ENCODE results near the gene MYO1E. TPM values are rescaled to one million over a fixed set of nuclear protein-coding genes. Genes with fewer than 3 reads are reported as not detected.

MYO1E gene
- 32.4 and 78.9 TPM in 2 replicates for total RNA-seq

GRCh38 chr15:59372352-59373211 is at the start of gene MYO1E:
Gene MYO1E, minus strand, starts transcription at chr15:59372871. Its CDS starts 371 bp downstream, at chr15:59372500.

DNA sequence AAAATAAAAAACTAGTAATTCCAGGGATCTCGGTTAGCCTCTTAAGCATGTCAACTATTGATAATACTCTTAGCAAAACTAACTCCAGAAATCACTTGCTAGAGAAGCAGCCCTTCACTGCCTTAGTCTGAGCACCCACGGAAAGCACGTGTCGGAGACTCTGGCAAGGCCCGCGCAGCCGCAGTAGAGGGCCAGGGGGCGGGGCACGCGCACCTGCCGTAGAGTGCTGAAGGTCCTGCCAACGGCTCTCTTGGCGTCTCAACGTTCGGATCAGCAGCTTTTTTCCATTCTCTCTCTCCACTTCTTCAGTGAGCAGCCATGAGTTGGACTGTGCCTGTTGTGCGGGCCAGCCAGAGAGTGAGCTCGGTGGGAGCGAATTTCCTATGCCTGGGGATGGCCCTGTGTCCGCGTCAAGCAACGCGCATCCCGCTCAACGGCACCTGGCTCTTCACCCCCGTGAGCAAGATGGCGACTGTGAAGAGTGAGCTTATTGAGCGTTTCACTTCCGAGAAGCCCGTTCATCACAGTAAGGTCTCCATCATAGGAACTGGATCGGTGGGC is 166.0 kb downstream of the MYO1E start, which contains the start of gene LDHAL6B:
Gene LDHAL6B (plus strand): TSS at position 221 of the 561 bp plus-strand sequence. CDS start 98 bp downstream, at position 319.

DNA sequence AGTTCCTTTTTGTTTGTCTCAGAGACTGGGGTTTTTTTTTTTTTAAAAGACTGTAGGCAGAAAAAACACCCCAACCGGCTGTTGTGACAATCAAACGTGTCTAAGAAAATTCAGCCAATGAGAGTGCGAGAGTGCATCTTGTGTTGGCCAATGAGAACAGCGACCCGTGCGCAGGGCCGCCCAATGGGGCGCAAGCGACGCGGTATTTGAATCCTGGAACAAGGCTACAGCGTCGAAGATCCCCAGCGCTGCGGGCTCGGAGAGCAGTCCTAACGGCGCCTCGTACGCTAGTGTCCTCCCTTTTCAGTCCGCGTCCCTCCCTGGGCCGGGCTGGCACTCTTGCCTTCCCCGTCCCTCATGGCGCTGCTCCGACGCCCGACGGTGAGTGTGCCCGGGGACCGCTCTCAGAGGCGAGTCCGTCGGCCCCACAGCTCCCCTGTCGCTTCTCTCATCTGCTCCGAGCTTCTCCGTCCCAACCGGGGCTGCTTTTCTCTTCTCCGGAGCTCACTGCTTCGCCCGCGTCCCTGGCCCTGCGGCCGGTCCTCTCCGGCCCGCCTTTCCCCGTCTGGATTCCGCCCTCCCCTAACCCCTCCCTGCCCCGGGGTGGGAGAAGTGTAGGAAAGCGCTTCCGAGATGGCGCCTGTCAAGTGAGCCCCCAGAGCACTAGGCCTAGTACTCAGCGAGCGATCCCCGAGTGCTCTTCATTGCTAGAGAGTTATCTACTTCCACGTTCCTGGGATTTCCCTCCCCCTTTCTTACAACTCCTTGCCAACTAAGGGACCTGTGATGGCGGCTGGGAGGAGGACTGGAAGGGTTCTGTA is 267.5 kb downstream of the MYO1E start, which contains the start of gene CCNB2:
Gene CCNB2 (plus strand): TSS at position 235 of the 821 bp plus-strand sequence. CDS start 123 bp downstream, at position 358.

Other genes with a start within 250 kb of the MYO1E start
- gene LDHAL6B, start 166.0 kb downstream of the MYO1E start, total RNA-seq, result not detected in 2 replicates
- gene FAM81A, start 65.3 kb upstream of the MYO1E start, total RNA-seq, result 0.08 and 0.65 TPM in 2 replicates
- gene GCNT3, start 238.9 kb upstream of the MYO1E start, total RNA-seq, result not detected in 2 replicates